Chondrocyte (in vitro differentiated cells): ENCODE results near the gene TCTN2. TPM values are rescaled to one million over a fixed set of nuclear protein-coding genes. Genes with fewer than 3 reads are reported as not detected.

Source experiments
- DNase-seq: peaks from one replicate; pipeline ENCODE4 v3.0.0; 2021; ENCODE audit warnings: mixed read lengths, low spot score
- H3K27ac Mint-ChIP-seq: one replicate; pipeline ENCODE4 v1.8.0; 2021; ENCODE audit warnings: mild to moderate bottlenecking, moderate library complexity, mixed read lengths; ENCODE audit not compliant: unreplicated experiment
- H3K27me3 Mint-ChIP-seq: 2 replicates; pipeline ENCODE4 v1.8.0; 2021; ENCODE audit warnings: low read depth, mixed read lengths
- H3K36me3 Mint-ChIP-seq: 2 replicates; pipeline ENCODE4 v1.8.0; 2021; ENCODE audit warnings: low read depth, mixed read lengths
- H3K4me1 Mint-ChIP-seq: 2 replicates; pipeline ENCODE4 v1.8.0; 2021; ENCODE audit warnings: low read depth, mild to moderate bottlenecking, mixed read lengths
- H3K4me3 Mint-ChIP-seq: one replicate; pipeline ENCODE4 v1.8.0; 2021; ENCODE audit warnings: mild to moderate bottlenecking, moderate library complexity, mixed read lengths; ENCODE audit not compliant: unreplicated experiment
- H3K9me3 Mint-ChIP-seq: 2 replicates; pipeline ENCODE4 v1.8.0; 2021; ENCODE audit warnings: low read depth, mixed read lengths
- CTCF ChIP-seq: fragments of 200-600 bp; sonication (generic); IDR thresholded peaks from 2 replicates; pipeline ENCODE4 v1.5.0; 2021; ENCODE audit warnings: antibody characterized with exemption, mild to moderate bottlenecking, moderate library complexity
- total RNA-seq: library from RNA; stranded (reverse); gene quantifications from 3 replicates; pipeline ENCODE4 v1.2.1, GENCODE V29; 2021

The TCTN2 gene
- total RNA-seq, 1 donor from 2014 or later = 8.6 TPM

- no peak for TF ChIP-seq CTCF
- no peaks in the 10 kb centered on the region for H3K4me1 Mint-ChIP-seq
- no peaks in the 10 kb centered on the region for H3K9me3 Mint-ChIP-seq
- H3K27ac Mint-ChIP-seq = no peak overlapping the region
- H3K4me3 Mint-ChIP-seq = no peak overlapping the region
- H3K27me3 Mint-ChIP-seq = no peaks in the 10 kb centered on the region
- DNase-seq = no peak
- peaks cover 48% of the 10 kb centered on the region for H3K36me3 Mint-ChIP-seq
These were observed 61.3 kb downstream of the TCTN2 start for GRCh38 chr12:123732251-123732650.

- peaks cover 48% of the 10 kb centered on the region for H3K36me3 Mint-ChIP-seq
- no peak for TF ChIP-seq CTCF
- peak overlapping the region; percentile 39 for H3K27ac Mint-ChIP-seq
- no peak overlapping the region for H3K4me3 Mint-ChIP-seq
- H3K9me3 Mint-ChIP-seq = no peaks in the 10 kb centered on the region
- no peak for DNase-seq
- H3K4me1 Mint-ChIP-seq = no peaks in the 10 kb centered on the region
- no peaks in the 10 kb centered on the region for H3K27me3 Mint-ChIP-seq
These were observed 62.3 kb downstream of the TCTN2 start for GRCh38 chr12:123733229-123733628.

GRCh38 chr12:123734268-123734667, 63.4 kb downstream of the TCTN2 start:
- no peaks in the 10 kb centered on the region for H3K4me1 Mint-ChIP-seq
- peaks cover 52% of the 10 kb centered on the region for H3K36me3 Mint-ChIP-seq
- H3K4me3 Mint-ChIP-seq = no peak overlapping the region
- no peak overlapping the region for H3K27ac Mint-ChIP-seq
- TF ChIP-seq CTCF = no peak
- no peak for DNase-seq
- no peaks in the 10 kb centered on the region for H3K27me3 Mint-ChIP-seq
- H3K9me3 Mint-ChIP-seq = no peaks in the 10 kb centered on the region

GRCh38 chr12:123741937-123742572, 71.1 kb downstream of the TCTN2 start:
- Mint-ChIP-seq H3K27me3 (no peaks in the 10 kb centered on the region), H3K27ac (no peak overlapping the region), H3K36me3 (peaks cover 53% of the 10 kb centered on the region), H3K4me3 (no peak overlapping the region), H3K4me1 (no peaks in the 10 kb centered on the region), H3K9me3 (no peaks in the 10 kb centered on the region)
- no peak for TF ChIP-seq CTCF
- DNase-seq = no peak

- H3K4me1 Mint-ChIP-seq = no peaks in the 10 kb centered on the region
- H3K9me3 Mint-ChIP-seq = no peaks in the 10 kb centered on the region
- H3K27ac Mint-ChIP-seq = no peak overlapping the region
- no peak for DNase-seq
- peaks cover 47% of the 10 kb centered on the region for H3K36me3 Mint-ChIP-seq
- TF ChIP-seq CTCF = no peak
- H3K27me3 Mint-ChIP-seq = no peaks in the 10 kb centered on the region
- H3K4me3 Mint-ChIP-seq = no peak overlapping the region
These were observed 72.1 kb downstream of the TCTN2 start for GRCh38 chr12:123743002-123743401.
